Erythroblast (primary cell): ENCODE measurements around the gene NATD1.

Experiments used
- GATA1 ChIP-seq: IDR thresholded peaks from 2 replicates; pipeline ENCODE4 v1.6.1; 2011; ENCODE audit warnings: low read depth, mild to moderate bottlenecking, control low read depth, low read length, moderate library complexity
- POLR2A ChIP-seq: IDR thresholded peaks from 2 replicates; pipeline ENCODE4 v1.6.1; 2011; ENCODE audit warnings: mild to moderate bottlenecking, low read length

DNA sequence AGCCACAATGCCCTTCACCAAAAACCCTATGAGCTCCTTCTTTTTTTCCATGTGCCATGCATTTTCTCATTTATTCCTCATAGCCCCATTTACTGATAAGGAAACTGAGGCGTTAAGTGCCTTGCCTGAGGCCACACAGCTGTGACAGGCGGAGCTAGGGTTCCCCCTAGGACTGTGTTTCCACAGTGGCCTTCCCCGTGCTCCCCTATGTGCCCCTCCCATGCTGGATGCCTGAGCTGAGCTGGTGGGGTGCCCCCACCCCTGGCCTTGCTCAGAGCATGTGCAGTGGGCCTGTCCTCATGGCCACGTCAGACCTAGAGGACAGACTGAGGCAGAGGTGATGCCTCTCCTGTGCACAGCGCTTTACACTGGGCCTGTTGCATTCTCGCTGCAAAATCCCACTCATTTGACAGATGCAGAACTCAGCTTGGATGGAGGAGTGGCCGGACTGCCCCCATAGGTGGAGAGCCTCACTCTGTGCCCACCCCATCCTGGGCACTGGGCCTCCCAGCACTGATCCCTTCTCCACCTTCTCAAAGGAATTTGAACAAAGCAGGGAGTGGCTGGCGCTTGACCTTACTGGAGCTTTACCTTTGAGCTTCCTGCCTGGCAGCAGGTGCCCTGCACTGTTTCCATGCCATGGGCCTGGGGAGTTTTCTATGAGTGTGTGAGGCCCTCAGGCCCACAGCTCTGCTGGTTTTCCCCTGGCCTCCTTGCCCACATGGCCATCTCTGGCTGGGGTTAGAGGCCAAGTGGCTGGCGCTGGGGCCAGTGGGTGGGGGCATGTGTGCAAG is 33.9 kb upstream of the NATD1 start:
- TF ChIP-seq POLR2A (no peak), GATA1 (no peak)
